Neural cell (in vitro differentiated cells): ENCODE results near the gene HSD17B14. TPM values are rescaled to one million over a fixed set of nuclear protein-coding genes. Genes with fewer than 3 reads are reported as not detected.

Experiments used
- H2AFZ ChIP-seq: fragments of 200-600, 300-800 bp; sonication (generic), shearing (Covaris generic); 2 replicates; pipeline ENCODE4 v1.6.0; 2014; ENCODE audit warnings: low read depth, mild to moderate bottlenecking, antibody characterized with exemption, low read length, moderate library complexity
- H3F3A ChIP-seq: fragments of 200-600 bp; shearing (Covaris generic); 2 replicates; pipeline ENCODE4 v1.6.1; 2016; ENCODE audit warnings: mild to moderate bottlenecking, moderate library complexity, mixed read lengths, antibody characterized with exemption, low read length; ENCODE audit not compliant: insufficient read depth, poor library complexity, severe bottlenecking
- H3K27ac ChIP-seq: fragments of 200-600, 300-800 bp; sonication (generic), shearing (Covaris generic); 2 replicates; pipeline ENCODE4 v1.5.1; 2014; ENCODE audit warnings: mild to moderate bottlenecking, low read length, moderate library complexity
- H3K27me3 ChIP-seq: fragments of 300-800, 200-600 bp; sonication (generic), shearing (Covaris generic); 2 replicates; pipeline ENCODE4 v1.6.0; 2014; ENCODE audit warnings: mild to moderate bottlenecking, low read depth, low read length, moderate library complexity; ENCODE audit not compliant: insufficient read depth
- H3K36me3 ChIP-seq: fragments of 300-800, 200-600 bp; sonication (generic), shearing (Covaris generic); 2 replicates; pipeline ENCODE4 v1.5.1; 2014; ENCODE audit warnings: mild to moderate bottlenecking, antibody characterized with exemption, low read length, moderate library complexity; ENCODE audit not compliant: insufficient read depth
- H3K4me2 ChIP-seq: fragments of 300-800, 200-600 bp; sonication (generic), shearing (Covaris generic); 2 replicates; pipeline ENCODE4 v1.6.0; 2014; ENCODE audit warnings: mild to moderate bottlenecking, low read length
- H3K4me3 ChIP-seq: fragments of 300-800, 200-600 bp; sonication (generic), shearing (Covaris generic); 2 replicates; pipeline ENCODE4 v1.5.1; 2014; ENCODE audit warnings: mild to moderate bottlenecking, low read length, moderate library complexity
- H3K79me2 ChIP-seq: fragments of 200-600 bp; shearing (Covaris generic); replicated peaks from 2 replicates; pipeline ENCODE4 v1.6.0; 2014; ENCODE audit warnings: mild to moderate bottlenecking, low read length, moderate library complexity; ENCODE audit not compliant: insufficient read depth
- H3K9ac ChIP-seq: fragments of 300-800, 200-600 bp; sonication (generic), shearing (Covaris generic); 2 replicates; pipeline ENCODE4 v1.6.1; 2016; ENCODE audit warnings: mild to moderate bottlenecking, low read length, mixed read lengths
- H3K9me2 ChIP-seq: fragments of 200-600 bp; shearing (Covaris generic); 2 replicates; pipeline ENCODE4 v1.6.1; 2016; ENCODE audit warnings: mild to moderate bottlenecking, low read length, mixed read lengths; ENCODE audit not compliant: insufficient read depth
- H3K9me3 ChIP-seq: fragments of 200-600, 300-800 bp; sonication (generic), shearing (Covaris generic); 2 replicates; pipeline ENCODE4 v1.6.1; 2016; ENCODE audit warnings: mild to moderate bottlenecking, mixed run types, low read length, moderate library complexity, mixed read lengths
- H4K20me1 ChIP-seq: fragments of 200-600 bp; shearing (Covaris generic); 2 replicates; pipeline ENCODE4 v1.6.1; 2016; ENCODE audit warnings: mild to moderate bottlenecking, mixed run types; ENCODE audit not compliant: insufficient read depth
- EP300 ChIP-seq: fragments of 450-650 bp; conservative IDR thresholded peaks from 2 replicates; pipeline ENCODE4 v1.6.1; 2014; ENCODE audit warnings: antibody characterized with exemption, mild to moderate bottlenecking, moderate library complexity; ENCODE audit not compliant: poor library complexity, severe bottlenecking
- EZH2 ChIP-seq: fragments of 200-600, 300-800 bp; shearing (Covaris generic), sonication (generic); IDR thresholded peaks from 2 replicates; pipeline ENCODE4 v1.6.1; 2014; ENCODE audit warnings: antibody characterized with exemption, low read length, borderline replicate concordance, mild to moderate bottlenecking; ENCODE audit not compliant: insufficient read depth, poor library complexity, severe bottlenecking
- MXI1 ChIP-seq: fragments of 450-650 bp; conservative IDR thresholded peaks from 2 replicates; pipeline ENCODE4 v1.6.1; 2014; ENCODE audit warnings: antibody characterized with exemption, mild to moderate bottlenecking; ENCODE audit not compliant: poor library complexity, severe bottlenecking
- POLR2AphosphoS5 ChIP-seq: IDR thresholded peaks from 2 replicates; pipeline ENCODE4 v1.6.1; 2012
- RAD21 ChIP-seq: fragments of 450-650 bp; conservative IDR thresholded peaks from 2 replicates; pipeline ENCODE4 v1.6.1; 2014; ENCODE audit warnings: antibody characterized with exemption, mild to moderate bottlenecking, moderate library complexity
- SMC3 ChIP-seq: fragments of 450-650 bp; conservative IDR thresholded peaks from 2 replicates; pipeline ENCODE4 v1.6.1; 2014; ENCODE audit warnings: antibody characterized with exemption, mild to moderate bottlenecking, moderate library complexity; ENCODE audit not compliant: poor library complexity
- TAF1 ChIP-seq: IDR thresholded peaks from 2 replicates; pipeline ENCODE4 v1.6.1; 2012; ENCODE audit warnings: low read depth
- polyA plus RNA-seq: library from polyadenylated mRNA; depleted of rRNA; stranded (reverse); fragments of >200 nt; gene quantifications from 2 replicates; pipeline ENCODE4 v1.2.3, GENCODE V29; 2014
- TF ChIP-seq, protein P1 (sequence below): IDR thresholded peaks from 2 replicates; pipeline ENCODE4 v1.6.1; 2012; ENCODE audit warnings: borderline replicate concordance
- TF ChIP-seq, protein P2 (sequence below): fragments of 450-650 bp; IDR thresholded peaks from 2 replicates; pipeline ENCODE4 v1.5.1; 2014; ENCODE audit warnings: antibody characterized with exemption, mild to moderate bottlenecking, moderate library complexity; ENCODE audit not compliant: poor library complexity, severe bottlenecking

The HSD17B14 gene
- polyA plus RNA-seq, 1 donor from 2014 or later: 0.40 TPM

DNA sequence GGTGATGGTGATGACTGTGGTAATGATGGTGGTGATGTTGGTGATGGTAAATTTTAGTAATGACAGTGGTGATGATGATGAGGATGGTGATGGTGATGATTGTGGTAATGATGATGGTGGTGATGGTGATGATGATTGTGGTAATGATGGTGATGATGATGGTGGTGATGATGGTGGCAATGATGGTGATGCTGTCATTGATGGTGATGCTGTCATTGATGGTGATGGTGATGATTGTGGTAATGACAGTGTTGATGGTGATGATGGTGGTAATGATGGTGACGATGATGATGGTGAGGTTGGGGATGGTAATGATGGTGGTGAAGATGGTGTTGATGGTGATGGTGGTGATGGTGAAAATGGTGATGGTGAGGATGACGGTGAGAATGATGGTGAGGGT lies 13.8 kb downstream of the HSD17B14 start:
- Histone ChIP-seq H3K27ac (no peak overlapping the region), H3K9me3 (no peaks in the 10 kb centered on the region), H3K27me3 (no peaks in the 10 kb centered on the region), H3K36me3 (no peaks in the 10 kb centered on the region), H3K9ac (no peak overlapping the region), H3K4me2 (no peak overlapping the region), H3K4me3 (no peak overlapping the region), H3K9me2 (no peaks in the 10 kb centered on the region), H4K20me1 (no peaks in the 10 kb centered on the region), H3K79me2 (no peaks in the 10 kb centered on the region), H2AFZ (no peak overlapping the region), H3F3A (no peaks in the 10 kb centered on the region)
- TF ChIP-seq, protein P1, sequence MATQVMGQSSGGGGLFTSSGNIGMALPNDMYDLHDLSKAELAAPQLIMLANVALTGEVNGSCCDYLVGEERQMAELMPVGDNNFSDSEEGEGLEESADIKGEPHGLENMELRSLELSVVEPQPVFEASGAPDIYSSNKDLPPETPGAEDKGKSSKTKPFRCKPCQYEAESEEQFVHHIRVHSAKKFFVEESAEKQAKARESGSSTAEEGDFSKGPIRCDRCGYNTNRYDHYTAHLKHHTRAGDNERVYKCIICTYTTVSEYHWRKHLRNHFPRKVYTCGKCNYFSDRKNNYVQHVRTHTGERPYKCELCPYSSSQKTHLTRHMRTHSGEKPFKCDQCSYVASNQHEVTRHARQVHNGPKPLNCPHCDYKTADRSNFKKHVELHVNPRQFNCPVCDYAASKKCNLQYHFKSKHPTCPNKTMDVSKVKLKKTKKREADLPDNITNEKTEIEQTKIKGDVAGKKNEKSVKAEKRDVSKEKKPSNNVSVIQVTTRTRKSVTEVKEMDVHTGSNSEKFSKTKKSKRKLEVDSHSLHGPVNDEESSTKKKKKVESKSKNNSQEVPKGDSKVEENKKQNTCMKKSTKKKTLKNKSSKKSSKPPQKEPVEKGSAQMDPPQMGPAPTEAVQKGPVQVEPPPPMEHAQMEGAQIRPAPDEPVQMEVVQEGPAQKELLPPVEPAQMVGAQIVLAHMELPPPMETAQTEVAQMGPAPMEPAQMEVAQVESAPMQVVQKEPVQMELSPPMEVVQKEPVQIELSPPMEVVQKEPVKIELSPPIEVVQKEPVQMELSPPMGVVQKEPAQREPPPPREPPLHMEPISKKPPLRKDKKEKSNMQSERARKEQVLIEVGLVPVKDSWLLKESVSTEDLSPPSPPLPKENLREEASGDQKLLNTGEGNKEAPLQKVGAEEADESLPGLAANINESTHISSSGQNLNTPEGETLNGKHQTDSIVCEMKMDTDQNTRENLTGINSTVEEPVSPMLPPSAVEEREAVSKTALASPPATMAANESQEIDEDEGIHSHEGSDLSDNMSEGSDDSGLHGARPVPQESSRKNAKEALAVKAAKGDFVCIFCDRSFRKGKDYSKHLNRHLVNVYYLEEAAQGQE: no peak
- TF ChIP-seq SMC3 (no peak), MXI1 (no peak), RAD21 (no peak)
- TF ChIP-seq, protein P2, sequence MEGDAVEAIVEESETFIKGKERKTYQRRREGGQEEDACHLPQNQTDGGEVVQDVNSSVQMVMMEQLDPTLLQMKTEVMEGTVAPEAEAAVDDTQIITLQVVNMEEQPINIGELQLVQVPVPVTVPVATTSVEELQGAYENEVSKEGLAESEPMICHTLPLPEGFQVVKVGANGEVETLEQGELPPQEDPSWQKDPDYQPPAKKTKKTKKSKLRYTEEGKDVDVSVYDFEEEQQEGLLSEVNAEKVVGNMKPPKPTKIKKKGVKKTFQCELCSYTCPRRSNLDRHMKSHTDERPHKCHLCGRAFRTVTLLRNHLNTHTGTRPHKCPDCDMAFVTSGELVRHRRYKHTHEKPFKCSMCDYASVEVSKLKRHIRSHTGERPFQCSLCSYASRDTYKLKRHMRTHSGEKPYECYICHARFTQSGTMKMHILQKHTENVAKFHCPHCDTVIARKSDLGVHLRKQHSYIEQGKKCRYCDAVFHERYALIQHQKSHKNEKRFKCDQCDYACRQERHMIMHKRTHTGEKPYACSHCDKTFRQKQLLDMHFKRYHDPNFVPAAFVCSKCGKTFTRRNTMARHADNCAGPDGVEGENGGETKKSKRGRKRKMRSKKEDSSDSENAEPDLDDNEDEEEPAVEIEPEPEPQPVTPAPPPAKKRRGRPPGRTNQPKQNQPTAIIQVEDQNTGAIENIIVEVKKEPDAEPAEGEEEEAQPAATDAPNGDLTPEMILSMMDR: no peak

DNA sequence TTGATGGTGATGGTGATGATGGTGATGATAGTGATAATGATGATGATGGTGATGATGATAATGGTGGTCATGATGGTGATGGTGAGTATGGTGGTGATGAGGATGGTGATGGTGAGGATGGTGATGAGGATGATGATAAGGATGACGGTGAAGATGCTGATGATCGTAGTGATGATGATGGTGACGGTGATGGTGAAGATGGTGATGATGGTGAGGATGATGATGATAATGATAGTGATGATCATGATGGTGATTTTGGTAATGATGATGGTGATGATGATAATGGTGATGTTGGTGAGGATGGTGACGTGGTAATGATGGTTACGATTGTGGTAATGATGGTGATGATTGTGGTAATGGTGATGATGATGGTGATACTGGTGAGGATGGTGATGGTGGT lies 14.7 kb downstream of the HSD17B14 start:
- no peak for TF ChIP-seq EZH2
- TF ChIP-seq MXI1: no peak
- no peak for TF ChIP-seq EP300
- TF ChIP-seq, protein P2: no peak
- no peak for TF ChIP-seq TAF1
- TF ChIP-seq SMC3: no peak
- TF ChIP-seq, protein P1: no peak
- TF ChIP-seq POLR2AphosphoS5: no peak
- no peak for TF ChIP-seq RAD21

More for the DNA sequence above, 14.7 kb downstream of the HSD17B14 start:
- Histone ChIP-seq H3K27ac (no peak overlapping the region), H3K9me2 (no peaks in the 10 kb centered on the region), H4K20me1 (no peaks in the 10 kb centered on the region), H3K27me3 (no peaks in the 10 kb centered on the region), H3K4me2 (no peak overlapping the region), H2AFZ (no peak overlapping the region), H3K9me3 (no peaks in the 10 kb centered on the region), H3K36me3 (no peaks in the 10 kb centered on the region), H3K9ac (no peak overlapping the region), H3K79me2 (no peaks in the 10 kb centered on the region), H3K4me3 (no peak overlapping the region), H3F3A (no peaks in the 10 kb centered on the region)
